ENCODE results near the gene DHRS11. TPM values are rescaled to one million over a fixed set of nuclear protein-coding genes. Genes with fewer than 3 reads are reported as not detected.

The DHRS11 gene
- total and polyA plus RNA-seq, 2 experiments from 2014 or later = 23.4 to 36.7 TPM

DNA sequence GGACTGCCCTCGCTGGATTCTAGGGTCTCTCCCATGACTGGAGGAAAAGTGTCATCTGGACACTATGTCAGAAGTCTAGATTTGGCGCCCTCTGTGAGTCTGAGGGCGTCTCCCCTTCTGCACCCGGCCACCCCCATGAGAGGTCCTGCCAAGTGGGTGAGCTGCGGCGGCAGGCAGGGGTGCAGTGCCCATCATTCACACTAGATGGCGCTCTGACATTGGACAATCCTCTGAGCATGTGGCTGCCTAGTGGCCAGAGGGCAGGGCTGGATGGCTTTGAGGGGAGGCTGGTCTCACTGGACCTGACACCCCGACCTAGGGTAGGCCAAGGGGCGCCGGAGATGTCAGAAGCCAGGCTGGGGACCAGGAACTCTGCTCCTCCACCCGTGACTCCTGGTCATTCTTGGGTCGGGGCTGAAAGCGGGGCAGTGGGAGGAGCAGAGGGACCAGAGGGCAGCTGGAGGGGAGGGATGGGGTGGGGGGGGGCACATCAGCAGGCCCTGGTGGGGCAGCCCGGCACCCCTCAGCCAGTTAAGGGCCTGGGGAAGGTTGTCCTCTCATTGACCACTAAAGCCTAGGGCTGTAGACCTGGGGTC is 37.7 kb downstream of the DHRS11 start:
- peak; percentile 83 for DNase-seq (ENCODE audit: low spot score)
- Histone ChIP-seq H3K9me2 (ENCODE audit: insufficient read depth) (no peaks in the 10 kb centered on the region), H2AFZ (no peak overlapping the region)

DNA sequence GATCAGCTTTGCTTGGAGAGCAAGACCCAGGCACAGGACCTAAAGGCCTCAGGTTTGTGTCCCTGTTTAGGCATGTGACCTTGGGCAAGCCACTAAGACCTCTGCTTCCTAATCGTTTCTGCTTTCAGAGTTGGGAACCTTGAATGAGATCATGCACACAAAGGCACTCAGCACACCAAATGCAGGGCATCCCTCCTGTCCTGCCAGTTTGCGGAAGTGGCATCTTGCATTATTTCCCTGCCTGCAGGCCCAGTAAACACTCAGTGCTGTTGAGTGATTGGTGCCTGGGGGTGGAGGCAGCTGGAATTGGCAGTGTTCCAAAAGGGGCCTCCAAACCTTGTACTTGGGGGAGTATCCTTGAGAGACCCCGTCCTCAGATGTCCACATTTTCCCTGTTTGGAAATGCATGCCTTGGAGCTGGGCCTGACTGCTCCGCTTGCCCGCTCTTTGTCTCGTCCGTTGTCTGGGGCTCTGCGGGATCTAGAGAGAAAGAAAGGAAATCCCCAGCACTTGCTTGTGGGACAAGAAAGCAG is 38.4 kb downstream of the DHRS11 start:
- Histone ChIP-seq H4K20me1 (replicated peaks; ENCODE audit: insufficient read depth) (no peaks in the 10 kb centered on the region; the same call in 1 of the 2 replicates), H3F3A (replicated peaks; ENCODE audit: low read depth) (peaks cover 6% of the 10 kb centered on the region; the same call in 1 of the 2 replicates), H3K9me2 (ENCODE audit: insufficient read depth) (no peaks in the 10 kb centered on the region), H3K4me1 (ENCODE audit: insufficient read depth) (peaks cover 23% of the 10 kb centered on the region), H3K36me3 (ENCODE audit: insufficient read depth) (no peaks in the 10 kb centered on the region), H3K27me3 (ENCODE audit: insufficient read depth) (no peaks in the 10 kb centered on the region; the same call in none of the 2 replicates), H3K27ac (ENCODE audit: low read depth) (no peak overlapping the region), H2AFZ (no peak overlapping the region), H3K4me3 (no peak overlapping the region), H3K79me2 (replicated peaks; ENCODE audit: insufficient read depth) (no peaks in the 10 kb centered on the region), H3K4me2 (no peak overlapping the region)
- no peaks in the 10 kb centered on the region for H3K36me3 Mint-ChIP-seq (ENCODE audit: low read depth)
- H3K9me3 Mint-ChIP-seq = no peaks in the 10 kb centered on the region
- peaks cover 27% of the 10 kb centered on the region for H3K27me3 Mint-ChIP-seq (ENCODE audit: insufficient read depth, low read depth, poor library complexity)
- peaks cover 38% of the 10 kb centered on the region for H3K4me1 Mint-ChIP-seq
- no peak for TF ChIP-seq EZH2phosphoT487 (IDR thresholded peaks at IDR 0.05; ENCODE audit: unreplicated experiment)
- no peak for TF ChIP-seq NANOG (IDR thresholded peaks at IDR 0.05; ENCODE audit: borderline replicate concordance)
- TF ChIP-seq STAT1 (IDR thresholded peaks at IDR 0.05; ENCODE audit: unreplicated experiment) = no peak
- TF ChIP-seq, protein P1, sequence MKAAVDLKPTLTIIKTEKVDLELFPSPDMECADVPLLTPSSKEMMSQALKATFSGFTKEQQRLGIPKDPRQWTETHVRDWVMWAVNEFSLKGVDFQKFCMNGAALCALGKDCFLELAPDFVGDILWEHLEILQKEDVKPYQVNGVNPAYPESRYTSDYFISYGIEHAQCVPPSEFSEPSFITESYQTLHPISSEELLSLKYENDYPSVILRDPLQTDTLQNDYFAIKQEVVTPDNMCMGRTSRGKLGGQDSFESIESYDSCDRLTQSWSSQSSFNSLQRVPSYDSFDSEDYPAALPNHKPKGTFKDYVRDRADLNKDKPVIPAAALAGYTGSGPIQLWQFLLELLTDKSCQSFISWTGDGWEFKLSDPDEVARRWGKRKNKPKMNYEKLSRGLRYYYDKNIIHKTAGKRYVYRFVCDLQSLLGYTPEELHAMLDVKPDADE (IDR thresholded peaks at IDR 0.05) = no peak
- TF ChIP-seq POLR2AphosphoS5 (IDR thresholded peaks at IDR 0.05; ENCODE audit: low read depth) = no peak
- TF ChIP-seq, protein P2, sequence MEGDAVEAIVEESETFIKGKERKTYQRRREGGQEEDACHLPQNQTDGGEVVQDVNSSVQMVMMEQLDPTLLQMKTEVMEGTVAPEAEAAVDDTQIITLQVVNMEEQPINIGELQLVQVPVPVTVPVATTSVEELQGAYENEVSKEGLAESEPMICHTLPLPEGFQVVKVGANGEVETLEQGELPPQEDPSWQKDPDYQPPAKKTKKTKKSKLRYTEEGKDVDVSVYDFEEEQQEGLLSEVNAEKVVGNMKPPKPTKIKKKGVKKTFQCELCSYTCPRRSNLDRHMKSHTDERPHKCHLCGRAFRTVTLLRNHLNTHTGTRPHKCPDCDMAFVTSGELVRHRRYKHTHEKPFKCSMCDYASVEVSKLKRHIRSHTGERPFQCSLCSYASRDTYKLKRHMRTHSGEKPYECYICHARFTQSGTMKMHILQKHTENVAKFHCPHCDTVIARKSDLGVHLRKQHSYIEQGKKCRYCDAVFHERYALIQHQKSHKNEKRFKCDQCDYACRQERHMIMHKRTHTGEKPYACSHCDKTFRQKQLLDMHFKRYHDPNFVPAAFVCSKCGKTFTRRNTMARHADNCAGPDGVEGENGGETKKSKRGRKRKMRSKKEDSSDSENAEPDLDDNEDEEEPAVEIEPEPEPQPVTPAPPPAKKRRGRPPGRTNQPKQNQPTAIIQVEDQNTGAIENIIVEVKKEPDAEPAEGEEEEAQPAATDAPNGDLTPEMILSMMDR (conservative IDR thresholded peaks at IDR 0.05; ENCODE audit: low read depth in 2 of 2) = no peak
- no peak for TF ChIP-seq JUNB (IDR thresholded peaks at IDR 0.05; ENCODE audit: unreplicated experiment)
- TF ChIP-seq, protein P3, sequence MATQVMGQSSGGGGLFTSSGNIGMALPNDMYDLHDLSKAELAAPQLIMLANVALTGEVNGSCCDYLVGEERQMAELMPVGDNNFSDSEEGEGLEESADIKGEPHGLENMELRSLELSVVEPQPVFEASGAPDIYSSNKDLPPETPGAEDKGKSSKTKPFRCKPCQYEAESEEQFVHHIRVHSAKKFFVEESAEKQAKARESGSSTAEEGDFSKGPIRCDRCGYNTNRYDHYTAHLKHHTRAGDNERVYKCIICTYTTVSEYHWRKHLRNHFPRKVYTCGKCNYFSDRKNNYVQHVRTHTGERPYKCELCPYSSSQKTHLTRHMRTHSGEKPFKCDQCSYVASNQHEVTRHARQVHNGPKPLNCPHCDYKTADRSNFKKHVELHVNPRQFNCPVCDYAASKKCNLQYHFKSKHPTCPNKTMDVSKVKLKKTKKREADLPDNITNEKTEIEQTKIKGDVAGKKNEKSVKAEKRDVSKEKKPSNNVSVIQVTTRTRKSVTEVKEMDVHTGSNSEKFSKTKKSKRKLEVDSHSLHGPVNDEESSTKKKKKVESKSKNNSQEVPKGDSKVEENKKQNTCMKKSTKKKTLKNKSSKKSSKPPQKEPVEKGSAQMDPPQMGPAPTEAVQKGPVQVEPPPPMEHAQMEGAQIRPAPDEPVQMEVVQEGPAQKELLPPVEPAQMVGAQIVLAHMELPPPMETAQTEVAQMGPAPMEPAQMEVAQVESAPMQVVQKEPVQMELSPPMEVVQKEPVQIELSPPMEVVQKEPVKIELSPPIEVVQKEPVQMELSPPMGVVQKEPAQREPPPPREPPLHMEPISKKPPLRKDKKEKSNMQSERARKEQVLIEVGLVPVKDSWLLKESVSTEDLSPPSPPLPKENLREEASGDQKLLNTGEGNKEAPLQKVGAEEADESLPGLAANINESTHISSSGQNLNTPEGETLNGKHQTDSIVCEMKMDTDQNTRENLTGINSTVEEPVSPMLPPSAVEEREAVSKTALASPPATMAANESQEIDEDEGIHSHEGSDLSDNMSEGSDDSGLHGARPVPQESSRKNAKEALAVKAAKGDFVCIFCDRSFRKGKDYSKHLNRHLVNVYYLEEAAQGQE (IDR thresholded peaks at IDR 0.05; ENCODE audit: unreplicated experiment) = no peak
- no peak overlapping the region for H3K27ac Mint-ChIP-seq
- no peak for ATAC-seq
- no peak overlapping the region for H3K4me3 Mint-ChIP-seq
- no peak for DNase-seq (ENCODE audit: low spot score)

More for the DNA sequence above, 37.7 kb downstream of the DHRS11 start:
- Histone ChIP-seq H3K79me2 (replicated peaks; ENCODE audit: insufficient read depth) (no peaks in the 10 kb centered on the region), H3K4me2 (no peak overlapping the region), H4K20me1 (replicated peaks; ENCODE audit: insufficient read depth) (no peaks in the 10 kb centered on the region; the same call in 1 of the 2 replicates), H3F3A (replicated peaks; ENCODE audit: low read depth) (peaks cover 6% of the 10 kb centered on the region; the same call in 1 of the 2 replicates), H3K27me3 (ENCODE audit: insufficient read depth) (no peaks in the 10 kb centered on the region; the same call in none of the 2 replicates), H3K27ac (ENCODE audit: low read depth) (no peak overlapping the region), H3K4me3 (no peak overlapping the region), H3K4me1 (ENCODE audit: insufficient read depth) (peaks cover 23% of the 10 kb centered on the region), H3K36me3 (ENCODE audit: insufficient read depth) (no peaks in the 10 kb centered on the region)
- TF ChIP-seq, protein P2 (conservative IDR thresholded peaks at IDR 0.05; ENCODE audit: low read depth in 2 of 2) = peak; percentile 96 to 100
- TF ChIP-seq JUNB (IDR thresholded peaks at IDR 0.05; ENCODE audit: unreplicated experiment) = no peak
- ATAC-seq = peak; percentile 77
- H3K27ac Mint-ChIP-seq = no peak overlapping the region
- H3K27me3 Mint-ChIP-seq (ENCODE audit: insufficient read depth, low read depth, poor library complexity) = peaks cover 26% of the 10 kb centered on the region
- H3K4me3 Mint-ChIP-seq = no peak overlapping the region
- H3K36me3 Mint-ChIP-seq (ENCODE audit: low read depth) = no peaks in the 10 kb centered on the region
- H3K4me1 Mint-ChIP-seq = peaks cover 34% of the 10 kb centered on the region
- no peaks in the 10 kb centered on the region for H3K9me3 Mint-ChIP-seq
